ENCODE measurements around the gene PROZ. TPM values are rescaled to one million over a fixed set of nuclear protein-coding genes. Genes with fewer than 3 reads are reported as not detected.

The PROZ gene
- total RNA-seq, 2 experiments from 2014 or later = not detected

- no peak for TF ChIP-seq CTCF (IDR thresholded peaks at IDR 0.05)
- CTCF ChIA-PET = no interaction called here
- no peak overlapping the region for H3K4me3 Mint-ChIP-seq
Observed at GRCh38 chr13:113176822-113177221, 18.4 kb downstream of the PROZ start.

GRCh38 chr13:113178070-113178895 lies 19.8 kb downstream of the PROZ start:
- intact Hi-C loops (cut with DNase I, micrococcal nuclease) = no loop called here
- no peak for ATAC-seq (ENCODE audit: poor library complexity)
- H3K36me3 Mint-ChIP-seq (ENCODE audit: low read depth) = peaks cover 73% of the 10 kb centered on the region
- H3K9me3 ChIP-seq (ENCODE audit: control insufficient read depth in 1 of 2, insufficient read depth in 1 of 2, low read length in 2 of 2) = peaks cover 0 to 22% of the 10 kb centered on the region in 2 experiments
- peaks cover 65% of the 10 kb centered on the region for H3K4me1 ChIP-seq (ENCODE audit: insufficient read depth, low read length)
- TF ChIP-seq CTCF (IDR thresholded peaks at IDR 0.05) = no peak
- no peak overlapping the region for H3K4me3 ChIP-seq (ENCODE audit: low read length)
- POLR2A ChIA-PET = interaction anchor here (2.9 kb wide), 1 partner anchor 31 kb away, joined by 9 read pairs; the partner anchor contains the start of gene CUL4A
- H3K27ac Mint-ChIP-seq = peak overlapping the region; percentile 36
- H3K27me3 ChIP-seq (ENCODE audit: control insufficient read depth in 1 of 2, insufficient read depth in 2 of 2, low read length in 2 of 2) = no peaks in the 10 kb centered on the region
- no peak for DNase-seq
- H3K4me3 Mint-ChIP-seq = no peak overlapping the region
- no peaks in the 10 kb centered on the region for H3K27me3 Mint-ChIP-seq
- peaks cover 30% of the 10 kb centered on the region for H3K4me1 Mint-ChIP-seq (ENCODE audit: low read depth)
- no peak overlapping the region for H3K27ac ChIP-seq (ENCODE audit: low read depth in 1 of 2, low read length in 2 of 2)
- CTCF ChIA-PET = no interaction called here
- no peaks in the 10 kb centered on the region for H3K9me3 Mint-ChIP-seq
- peaks cover 66% of the 10 kb centered on the region for H3K36me3 ChIP-seq (ENCODE audit: insufficient read depth, low read length)

More at GRCh38 chr13:113176822-113177221, 18.4 kb downstream of the PROZ start:
- H3K4me1 Mint-ChIP-seq (ENCODE audit: low read depth) = peaks cover 30% of the 10 kb centered on the region
- no peak for ATAC-seq (ENCODE audit: poor library complexity)
- H3K9me3 Mint-ChIP-seq = no peaks in the 10 kb centered on the region
- Histone ChIP-seq H3K27ac (ENCODE audit: low read depth in 1 of 2, low read length in 2 of 2) (peak overlapping the region in 1 of 2 donors; percentile 72), H3K27me3 (ENCODE audit: control insufficient read depth in 1 of 2, insufficient read depth in 2 of 2, low read length in 2 of 2) (no peaks in the 10 kb centered on the region), H3K4me1 (ENCODE audit: insufficient read depth, low read length) (peaks cover 63% of the 10 kb centered on the region), H3K9me3 (ENCODE audit: control insufficient read depth in 1 of 2, insufficient read depth in 1 of 2, low read length in 2 of 2) (peaks cover 0 to 22% of the 10 kb centered on the region in 2 experiments), H3K4me3 (ENCODE audit: low read length) (no peak overlapping the region), H3K36me3 (ENCODE audit: insufficient read depth, low read length) (peaks cover 58% of the 10 kb centered on the region)
- intact Hi-C loops (cut with DNase I, micrococcal nuclease) = no loop called here
- POLR2A ChIA-PET = interaction anchor here (1.0 to 1.8 kb wide), 4 partner anchors 8 to 33 kb away, joined by 4 to 9 read pairs (median 6); partner anchors contain the start of genes CUL4A and PCID2
- H3K27me3 Mint-ChIP-seq = no peaks in the 10 kb centered on the region
- peaks cover 69% of the 10 kb centered on the region for H3K36me3 Mint-ChIP-seq (ENCODE audit: low read depth)
- H3K27ac Mint-ChIP-seq = peak overlapping the region; percentile 92
- no peak for DNase-seq

- Histone ChIP-seq H3K27ac (ENCODE audit: low read depth in 1 of 2, low read length in 2 of 2) (no peak overlapping the region), H3K9me3 (ENCODE audit: control insufficient read depth in 1 of 2, insufficient read depth in 1 of 2, low read length in 2 of 2) (peaks cover 0 to 22% of the 10 kb centered on the region in 2 experiments), H3K36me3 (ENCODE audit: insufficient read depth, low read length) (peaks cover 72% of the 10 kb centered on the region), H3K4me1 (ENCODE audit: insufficient read depth, low read length) (peaks cover 69% of the 10 kb centered on the region), H3K4me3 (ENCODE audit: low read length) (no peak overlapping the region), H3K27me3 (ENCODE audit: control insufficient read depth in 1 of 2, insufficient read depth in 2 of 2, low read length in 2 of 2) (no peaks in the 10 kb centered on the region)
- ChIA-PET POLR2A (interaction anchor here (2.9 kb wide), 1 partner anchor 31 kb away, joined by 9 read pairs; the partner anchor contains the start of gene CUL4A), CTCF (no interaction called here)
- Mint-ChIP-seq H3K9me3 (no peaks in the 10 kb centered on the region), H3K27me3 (no peaks in the 10 kb centered on the region), H3K27ac (no peak overlapping the region), H3K4me1 (ENCODE audit: low read depth) (peaks cover 36% of the 10 kb centered on the region), H3K4me3 (no peak overlapping the region), H3K36me3 (ENCODE audit: low read depth) (peaks cover 79% of the 10 kb centered on the region)
- no peak for TF ChIP-seq CTCF (IDR thresholded peaks at IDR 0.05)
- DNase-seq (no peak), ATAC-seq (ENCODE audit: poor library complexity) (no peak)
- intact Hi-C loops (cut with DNase I, micrococcal nuclease) = no loop called here
Observed at GRCh38 chr13:113178896-113179167, 20.4 kb downstream of the PROZ start.
